Pancreas (tissue), 10 donors: ENCODE measurements around the gene ARHGEF16. TPM values are rescaled to one million over a fixed set of nuclear protein-coding genes. Genes with fewer than 3 reads are reported as not detected.

Experiments used
- ATAC-seq, 4 donors: fragments of 200-7000 bp; cut with Tn5 transposase; one replicate each; pipeline versions ENCODE4 v1.8.0 to v1.9.1; 2020; ENCODE audit warnings: mild to moderate bottlenecking in 4 of 4, moderate library complexity in 4 of 4
- DNase-seq, 6 donors: peaks; one replicate each; pipeline ENCODE4 v3.0.0-alpha.2; 2020
- FAIRE-seq: peaks from 2 replicates; lab custom pipeline; 2012; peaks lifted over from hg19 to GRCh38; lab: Jason Lieb, UNC
- H3K27ac ChIP-seq, 4 donors: fragments of 200-600 bp; sonication (generic); 1 replicate in 3 of 4; 2 replicates in 1 of 4; pipeline versions ENCODE4 v1.5.0 to v1.8.0; 2020
- H3K27me3 ChIP-seq, 4 donors: fragments of 200-600 bp; one replicate each; pipeline ENCODE4 v1.8.0; 2021
- H3K36me3 ChIP-seq, 3 donors: fragments of 200-600 bp; sonication (generic) in 1 of 3; one replicate each; pipeline versions ENCODE4 v1.5.0 to v1.8.0; 2020 to 2021
- H3K4me1 ChIP-seq, 3 donors: fragments of 200-600 bp; one replicate each; pipeline ENCODE4 v1.8.0; 2021
- H3K4me3 ChIP-seq, 4 donors: fragments of 200-600 bp; sonication (generic) in 2 of 4; one replicate each; pipeline versions ENCODE4 v1.5.0 to v1.8.0; 2020 to 2021
- H3K9me3 ChIP-seq, 4 donors: fragments of 200-600 bp; one replicate each; pipeline ENCODE4 v1.8.0; 2021
- WGBS, 2 donors: extraction: QIAGEN DNeasy Blood & Tissue Kit; methylation state at CpG; one replicate each; pipeline ENCODE4 v1.1.7; 2013; 5-methylcytosine and 5-hydroxymethylcytosine counted together
- intact Hi-C, 3 donors: fragments of 100-400 bp; cut with DNase I; formaldehyde crosslinking; loops; one replicate each; pipeline versions ENCODE4 v1.11.1 to v1.14.2; 2022
- polyA plus RNA-seq, 2 donors: library from polyadenylated mRNA; stranded (reverse); fragments of 200-250 nt; gene quantifications; one replicate each; pipeline ENCODE4 v1.2.3, GENCODE V29; 2013
- total RNA-seq, 6 donors: library from RNA; stranded (reverse); fragmentation: NEBNext Ultra II Directional in 4 of 6; extraction: Animal tissue kit (Norgen Biotek cat#: 25700) in 4 of 6; gene quantifications; one replicate each; pipeline versions ENCODE4 v1.2.1 to v1.2.4, GENCODE V29; 2021 to 2023
- TF ChIP-seq, protein P1 (sequence below), 4 donors: fragments of 200-600 bp; sonication (generic) in 3 of 4; IDR thresholded peaks; one replicate each; pipeline versions ENCODE4 v1.5.0 to v1.8.0; 2021; ENCODE audit warnings: antibody characterized with exemption in 4 of 4
- donor health status: healthy with polysubstance abuse.
- donor health status: DM: no; HTN: no; CAD: no; lungs with moderate emphysema.
- donor health status: DM: no; HTN: no; CAD: no.
- donor health status: control.
- donor health status: control.
- donor health status: Bipolar disorder and iron deficiency.
- donor health status: DM: yes; HTN: yes; CAD: no.
- donor health status: DM: no; HTN: no; CAD: no.
- donor health status: DM: no; HTN: no; CAD: no.
- donor health status: DM: yes; HTN: yes; CAD: no.

ARHGEF16 gene
- total and polyA plus RNA-seq, 8 donors: 8.2 to 26.4 (median 9.8) TPM

DNA sequence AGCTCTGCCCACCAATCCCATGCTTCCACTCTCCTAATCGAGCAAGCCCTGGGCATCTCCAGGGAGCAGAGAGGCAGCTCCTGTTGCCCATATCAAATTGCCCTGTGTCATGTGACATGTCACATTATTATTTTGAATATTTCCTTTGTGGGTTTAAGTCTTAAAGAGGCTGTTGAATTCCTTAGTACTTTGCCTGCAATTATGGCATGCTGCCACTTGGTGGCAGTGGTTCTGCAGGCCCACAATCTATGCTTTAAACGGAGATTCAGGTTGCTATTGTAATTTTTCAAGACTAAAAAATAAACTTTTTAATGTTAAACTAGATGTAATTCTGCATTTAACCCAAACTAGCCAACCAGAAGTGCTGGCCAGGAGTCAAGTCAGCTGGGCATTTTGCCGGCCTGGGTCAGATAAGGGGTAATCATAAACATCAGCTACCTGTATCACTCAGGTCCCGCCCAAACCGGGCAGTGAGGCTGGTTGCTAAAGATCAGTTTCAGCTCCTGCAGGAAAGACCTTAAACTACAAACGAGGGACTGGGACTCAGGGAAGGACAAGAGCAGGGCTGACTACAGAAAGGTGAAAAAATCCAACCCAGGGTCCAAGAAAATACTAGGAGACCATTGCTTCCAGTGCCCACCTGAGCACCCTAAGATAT lies 37.3 kb upstream of the ARHGEF16 start:
- DNase-seq (no peak), ATAC-seq (no peak), FAIRE-seq (no peak)
- Histone ChIP-seq H3K27ac (no peak overlapping the region), H3K9me3 (no peaks in the 10 kb centered on the region), H3K27me3 (no peaks in the 10 kb centered on the region), H3K36me3 (peaks cover 0 to 8% (median 0%) of the 10 kb centered on the region in 3 donors), H3K4me1 (no peaks in the 10 kb centered on the region), H3K4me3 (no peak overlapping the region)
- 71 to 73% methylated on average over 6 of the region's 6 CpGs for WGBS, 2 donors
- intact Hi-C loops: loop anchor here in 2 of 3 donors (10.0 kb wide), 2 partner anchors 352 to 402 kb away; partner anchors contain the start of gene PRDM16 (in 1 of the 2)
- TF ChIP-seq, protein P1, sequence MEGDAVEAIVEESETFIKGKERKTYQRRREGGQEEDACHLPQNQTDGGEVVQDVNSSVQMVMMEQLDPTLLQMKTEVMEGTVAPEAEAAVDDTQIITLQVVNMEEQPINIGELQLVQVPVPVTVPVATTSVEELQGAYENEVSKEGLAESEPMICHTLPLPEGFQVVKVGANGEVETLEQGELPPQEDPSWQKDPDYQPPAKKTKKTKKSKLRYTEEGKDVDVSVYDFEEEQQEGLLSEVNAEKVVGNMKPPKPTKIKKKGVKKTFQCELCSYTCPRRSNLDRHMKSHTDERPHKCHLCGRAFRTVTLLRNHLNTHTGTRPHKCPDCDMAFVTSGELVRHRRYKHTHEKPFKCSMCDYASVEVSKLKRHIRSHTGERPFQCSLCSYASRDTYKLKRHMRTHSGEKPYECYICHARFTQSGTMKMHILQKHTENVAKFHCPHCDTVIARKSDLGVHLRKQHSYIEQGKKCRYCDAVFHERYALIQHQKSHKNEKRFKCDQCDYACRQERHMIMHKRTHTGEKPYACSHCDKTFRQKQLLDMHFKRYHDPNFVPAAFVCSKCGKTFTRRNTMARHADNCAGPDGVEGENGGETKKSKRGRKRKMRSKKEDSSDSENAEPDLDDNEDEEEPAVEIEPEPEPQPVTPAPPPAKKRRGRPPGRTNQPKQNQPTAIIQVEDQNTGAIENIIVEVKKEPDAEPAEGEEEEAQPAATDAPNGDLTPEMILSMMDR (IDR thresholded peaks at IDR 0.05): peak in 1 of 4 donors; percentile 12

DNA sequence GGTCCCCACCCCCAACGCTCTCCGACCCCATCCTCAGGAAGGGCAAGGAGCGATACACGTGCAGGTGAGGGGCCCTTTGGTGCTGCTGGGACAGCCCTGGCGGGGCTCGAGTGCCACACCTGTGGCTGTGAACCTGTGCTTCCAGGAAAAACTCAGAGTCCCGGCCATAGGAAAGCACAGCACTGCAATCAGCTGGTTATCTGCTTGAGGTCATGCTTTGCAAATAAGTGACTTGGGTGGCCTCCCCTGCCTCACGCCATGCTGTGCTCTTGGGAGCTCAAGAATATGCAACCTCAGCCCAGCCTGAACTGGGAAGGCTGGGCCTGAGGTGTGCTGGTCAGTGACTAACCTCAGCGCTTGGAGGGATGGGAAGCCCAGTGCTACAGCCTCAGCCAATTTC lies 36.5 kb upstream of the ARHGEF16 start:
- 81 to 83% methylated on average over 9 of the region's 9 CpGs for WGBS, 2 donors
- H3K27me3 ChIP-seq: no peaks in the 10 kb centered on the region
- H3K27ac ChIP-seq: no peak overlapping the region
- TF ChIP-seq, protein P1 (IDR thresholded peaks at IDR 0.05): no peak
- H3K36me3 ChIP-seq: peaks cover 0 to 5% (median 0%) of the 10 kb centered on the region in 3 donors
- FAIRE-seq: no peak
- peak in 1 of 4 donors; percentile 40 for ATAC-seq
- H3K4me3 ChIP-seq: no peak overlapping the region
- H3K9me3 ChIP-seq: no peaks in the 10 kb centered on the region
- intact Hi-C loops: loop anchor here in 2 of 3 donors (10.0 kb wide), 2 partner anchors 353 to 403 kb away; partner anchors contain the start of gene PRDM16 (in 1 of the 2)
- peaks cover 0 to 3% (median 0%) of the 10 kb centered on the region in 3 donors for H3K4me1 ChIP-seq
- no peak for DNase-seq

DNA sequence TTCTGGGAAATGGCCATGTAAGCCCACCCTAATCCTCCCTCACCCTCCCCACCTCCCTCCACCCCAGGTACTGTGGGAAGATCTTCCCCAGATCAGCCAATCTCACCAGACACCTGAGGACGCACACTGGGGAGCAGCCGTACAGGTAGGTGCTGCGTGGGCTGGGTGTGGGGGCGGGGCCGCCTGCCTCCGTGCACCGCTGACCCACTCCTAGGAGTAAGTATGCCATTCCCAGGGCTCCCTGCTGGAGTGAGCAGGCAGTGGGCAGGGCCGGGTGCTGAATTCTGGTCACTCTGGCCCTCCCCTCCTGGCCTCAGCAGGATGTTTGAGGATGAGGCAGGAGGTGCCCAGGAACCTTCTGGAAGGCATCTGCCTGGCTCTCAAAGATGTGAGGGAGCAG lies 35.9 kb upstream of the ARHGEF16 start:
- Histone ChIP-seq H3K4me3 (no peak overlapping the region), H3K4me1 (peaks cover 0 to 3% (median 0%) of the 10 kb centered on the region in 3 donors), H3K27ac (no peak overlapping the region), H3K36me3 (peaks cover 0 to 5% (median 0%) of the 10 kb centered on the region in 3 donors), H3K27me3 (no peaks in the 10 kb centered on the region), H3K9me3 (no peaks in the 10 kb centered on the region)
- ATAC-seq (no peak), DNase-seq (no peak), FAIRE-seq (no peak)
- TF ChIP-seq, protein P1 (IDR thresholded peaks at IDR 0.05): no peak
- 94 to 97% methylated on average over 8 of the region's 8 CpGs for WGBS, 2 donors
- intact Hi-C loops: loop anchor here in 2 of 3 donors (10.0 kb wide), 2 partner anchors 354 to 404 kb away; partner anchors contain the start of gene PRDM16 (in 1 of the 2)

DNA sequence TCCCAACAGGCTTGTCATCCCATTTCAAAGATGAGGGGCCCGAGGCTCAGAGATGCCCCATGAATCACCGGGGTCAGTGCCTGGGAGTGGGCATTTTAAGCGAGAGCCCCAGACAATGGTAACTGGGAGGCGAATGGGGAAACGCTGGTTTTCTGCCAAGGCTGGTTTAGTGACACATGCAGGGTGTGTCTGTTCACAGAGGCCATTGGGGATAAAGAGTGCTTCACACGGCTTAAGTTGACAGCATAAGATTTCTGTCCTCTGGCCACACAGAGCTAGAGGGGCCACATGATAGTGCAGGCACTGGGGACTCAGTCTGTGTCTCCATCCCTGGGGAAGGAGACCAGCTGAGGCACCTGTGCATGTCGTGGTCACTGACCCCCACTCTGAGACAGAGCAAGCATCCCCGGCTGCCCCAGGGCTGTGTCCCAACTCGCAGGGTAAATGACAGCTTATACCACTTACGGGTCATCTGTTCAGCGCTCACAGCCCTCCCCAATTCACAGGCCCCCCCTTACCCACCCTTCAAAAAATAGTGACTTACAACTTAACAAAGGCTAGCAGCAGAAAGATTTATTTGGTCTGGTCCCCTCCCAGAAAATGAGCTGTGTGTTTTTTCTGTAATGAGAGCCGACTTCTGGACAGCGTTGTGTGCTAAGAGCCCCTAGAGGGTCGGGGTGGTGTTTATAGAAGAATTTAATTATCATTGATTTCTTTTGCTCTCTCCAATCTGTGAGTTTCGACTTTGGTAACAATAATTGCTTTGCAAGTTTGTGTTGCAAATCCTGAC lies 34.9 kb upstream of the ARHGEF16 start:
- DNase-seq: no peak

More for the DNA sequence above, 34.9 kb upstream of the ARHGEF16 start:
- H3K27me3 ChIP-seq: no peaks in the 10 kb centered on the region
- FAIRE-seq: no peak
- intact Hi-C loops: loop anchor here in 2 of 3 donors (10.0 kb wide), 2 partner anchors 355 to 405 kb away; partner anchors contain the start of gene PRDM16 (in 1 of the 2)
- H3K36me3 ChIP-seq: peaks cover 0 to 2% (median 0%) of the 10 kb centered on the region in 3 donors
- WGBS, 2 donors: 84 to 91% methylated on average over 15 of the region's 15 CpGs
- H3K4me1 ChIP-seq: peaks cover 0 to 3% (median 2%) of the 10 kb centered on the region in 3 donors
- no peak overlapping the region for H3K4me3 ChIP-seq
- no peaks in the 10 kb centered on the region for H3K9me3 ChIP-seq
- TF ChIP-seq, protein P1 (IDR thresholded peaks at IDR 0.05): no peak
- H3K27ac ChIP-seq: no peak overlapping the region
- ATAC-seq: no peak
